SW480 (cell line): Measurements from ENCODE around the gene PLCB1.
"Not testable (repeated sequence)": the region's sequence is repeated elsewhere in the genome, so short reads cannot be mapped to it uniquely, and the experiment has no call there.

ENCODE experiments used
- DNase-seq: peaks from one replicate; pipeline ENCODE4 v3.0.0-alpha.2; 2016; ENCODE audit warnings: low spot score

The PLCB1 gene

DNA sequence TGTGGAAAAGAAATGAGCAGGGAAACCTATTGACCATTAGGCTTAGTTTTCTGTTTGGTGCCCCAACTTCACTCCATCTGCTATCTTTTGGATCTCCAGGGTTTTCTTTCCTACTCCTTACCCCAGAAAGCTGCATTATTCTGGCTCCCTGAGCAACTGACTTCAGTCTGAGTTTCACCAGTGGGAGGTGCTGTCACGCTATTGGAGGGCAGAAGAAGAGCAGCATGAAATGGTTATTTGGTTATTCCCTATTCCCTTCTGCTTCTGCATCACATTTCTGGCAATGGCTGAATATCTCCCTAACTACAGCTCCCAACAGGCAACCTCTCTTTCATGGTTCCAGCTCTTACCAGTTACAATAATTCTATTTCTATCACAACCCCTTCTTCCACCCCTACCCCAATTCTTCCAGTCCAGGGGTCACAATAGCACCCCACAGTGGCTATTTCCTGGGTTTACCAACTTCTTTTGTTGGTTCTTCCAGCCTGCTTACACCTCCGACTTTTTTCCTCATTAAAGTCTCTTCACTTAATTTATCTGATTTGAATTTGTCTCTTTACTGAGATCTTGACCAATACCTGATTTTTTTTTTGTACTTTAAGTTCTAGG is 311.5 kb downstream of the PLCB1 start:
- no peak for DNase-seq

DNA sequence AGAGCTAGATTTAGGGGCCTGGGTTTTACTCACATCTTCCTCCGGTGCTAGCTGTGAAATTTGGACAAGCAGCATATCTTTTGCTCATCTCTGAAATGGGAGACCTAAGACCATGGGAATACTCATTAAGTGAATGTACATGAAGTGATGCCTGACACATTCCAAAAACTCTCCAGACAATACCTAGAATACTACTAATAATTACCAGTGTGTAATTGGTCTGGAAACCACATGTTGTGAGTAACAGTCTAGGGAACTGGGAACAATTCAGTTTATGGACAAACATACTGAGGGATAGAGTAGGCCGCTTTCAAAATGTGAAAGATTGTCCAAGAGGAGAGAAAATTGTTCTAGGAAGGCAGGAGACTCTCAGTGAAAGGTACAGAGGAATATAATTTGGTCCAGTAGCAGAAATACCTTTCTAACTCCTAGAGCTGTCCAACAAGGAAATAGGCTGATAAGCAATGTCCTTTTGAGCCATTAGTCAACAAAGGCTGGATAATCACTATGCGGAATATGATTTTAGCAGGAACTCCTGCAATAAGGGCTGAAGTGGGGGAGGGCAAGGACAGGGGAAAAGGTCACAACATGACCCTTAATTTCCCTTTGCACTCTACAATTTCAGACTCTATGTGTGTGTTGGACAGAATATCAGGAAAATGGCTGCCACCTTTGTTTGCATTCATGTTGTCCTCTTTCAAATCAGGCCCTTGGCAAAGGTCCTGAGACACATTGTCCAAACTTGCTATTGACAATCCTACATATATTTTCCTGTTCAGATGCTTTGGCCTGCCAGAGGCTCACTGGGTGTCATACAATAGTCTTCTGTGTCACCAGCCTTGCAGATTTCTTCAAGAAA is 315.4 kb downstream of the PLCB1 start:
- no peak for DNase-seq

DNA sequence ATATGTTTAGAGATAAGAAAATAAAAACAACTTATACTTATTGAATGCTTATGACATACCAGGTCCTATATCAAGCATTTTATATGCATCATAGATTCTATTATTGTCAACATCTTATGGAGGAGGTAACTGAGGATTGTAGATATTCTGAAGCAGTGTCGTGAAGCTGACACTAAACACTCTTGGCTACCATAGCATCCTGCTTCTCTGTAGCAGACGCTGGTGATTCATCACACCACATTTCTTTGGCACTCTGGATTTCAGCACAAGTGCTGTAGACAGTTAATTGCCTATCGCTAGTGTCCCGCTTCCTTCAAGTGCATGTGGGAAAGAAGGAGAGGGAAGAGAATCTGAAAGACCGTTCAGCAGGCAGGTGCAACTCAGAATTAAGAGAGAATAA is 317.1 kb downstream of the PLCB1 start:
- DNase-seq = no peak

DNA sequence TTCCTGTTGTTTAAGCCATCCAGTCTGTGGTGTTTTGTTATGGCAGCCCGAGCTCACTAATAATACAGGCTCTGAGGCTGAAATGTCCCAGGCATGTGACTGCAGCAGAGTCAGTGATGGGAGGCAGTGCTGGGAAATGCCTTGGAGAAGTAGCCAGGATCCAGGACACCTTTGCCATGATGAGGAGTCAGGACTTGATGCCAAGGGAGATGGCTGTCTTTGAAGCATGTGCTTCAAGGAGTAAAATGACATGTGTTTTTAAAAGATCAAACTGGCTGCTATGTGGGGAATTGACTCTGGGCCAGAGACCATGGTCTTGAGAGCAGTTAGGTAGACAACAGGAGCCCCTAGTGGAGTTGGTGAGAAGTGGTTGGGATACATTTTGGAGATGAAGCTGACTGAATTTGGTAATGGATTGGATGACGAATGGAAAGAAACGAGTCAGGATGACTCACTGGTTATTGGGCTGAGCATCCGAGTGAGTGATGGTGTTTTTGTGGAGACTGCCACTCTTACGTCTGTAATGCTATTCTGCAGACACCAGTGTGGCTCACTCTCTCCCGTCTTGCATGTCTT is 322.2 kb downstream of the PLCB1 start:
- peak; percentile 57 for DNase-seq

DNA sequence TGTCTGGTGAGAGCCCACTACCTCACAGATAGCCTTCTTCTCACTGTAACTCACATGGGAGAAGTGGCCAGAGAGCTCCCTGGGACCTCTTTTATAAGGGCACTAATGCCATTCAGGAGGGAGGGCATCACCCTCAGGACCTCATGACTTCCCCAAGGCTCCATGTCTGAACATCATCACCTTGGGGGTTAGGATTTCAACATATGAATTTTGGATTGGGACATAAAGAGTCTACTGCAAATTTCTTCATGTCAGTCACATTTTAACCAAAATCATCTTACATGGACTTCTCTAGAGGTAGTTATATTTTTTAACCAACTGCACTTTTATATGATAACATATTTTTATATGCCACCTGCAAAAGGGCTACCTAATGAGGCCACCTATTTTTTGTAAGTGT is 324.7 kb downstream of the PLCB1 start:
- no peak for DNase-seq

DNA sequence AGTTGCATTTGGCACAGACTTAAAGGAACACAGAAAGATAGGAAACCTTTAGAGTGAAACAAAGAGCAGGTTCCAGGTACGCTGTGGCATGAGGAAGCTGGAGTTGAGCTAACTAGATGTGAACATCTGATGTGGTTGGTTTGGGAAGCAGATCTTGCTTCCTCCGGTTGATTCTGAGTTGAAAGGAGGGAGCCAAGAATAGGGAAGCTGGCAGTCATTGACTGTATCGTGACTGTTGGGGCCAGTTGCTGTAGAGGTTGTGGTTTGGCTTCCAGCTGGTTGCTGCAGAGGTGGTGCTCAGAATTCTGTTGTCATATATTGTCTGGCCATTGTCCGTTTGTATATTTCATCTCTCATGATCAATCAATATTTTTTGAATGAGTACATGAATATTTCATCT is 325.9 kb downstream of the PLCB1 start:
- no peak for DNase-seq

DNA sequence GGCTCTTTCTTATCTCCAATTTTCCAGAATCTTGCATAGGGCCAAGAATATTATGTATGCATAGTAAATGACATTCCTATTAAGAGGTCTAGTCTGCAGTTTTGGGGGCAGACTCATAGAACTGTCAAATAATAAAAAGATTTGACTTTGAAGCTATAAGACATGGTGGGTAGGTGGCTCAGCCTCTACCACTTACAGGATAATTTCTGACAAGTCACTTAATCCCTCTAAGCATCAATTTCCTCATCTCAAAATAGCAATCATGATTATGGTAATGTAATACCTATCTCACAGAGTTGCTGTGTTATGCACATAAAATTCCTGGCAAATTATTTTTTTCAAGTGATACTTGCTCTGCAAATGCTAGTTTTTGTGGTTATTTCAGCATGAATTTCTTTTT is 329.1 kb downstream of the PLCB1 start:
- DNase-seq = no peak

DNA sequence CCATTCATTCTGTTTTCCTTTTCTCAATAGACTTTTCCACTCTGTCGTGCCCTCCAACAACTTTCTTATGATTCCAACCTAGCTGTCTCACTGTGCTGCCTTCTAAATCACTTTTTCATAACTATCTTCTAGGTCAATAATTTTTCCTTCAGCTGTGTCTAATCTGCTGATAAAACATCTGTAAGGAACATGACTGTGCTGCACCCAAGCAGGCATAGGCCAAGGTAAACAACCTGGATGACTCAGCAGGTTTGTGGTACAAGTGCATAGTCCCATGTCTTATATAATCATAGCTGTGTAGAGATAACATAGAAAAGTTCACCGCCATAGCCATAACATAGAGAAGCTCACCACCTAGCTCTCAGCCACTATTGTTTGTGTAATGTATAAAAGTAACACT is 332.3 kb downstream of the PLCB1 start:
- DNase-seq = no peak

DNA sequence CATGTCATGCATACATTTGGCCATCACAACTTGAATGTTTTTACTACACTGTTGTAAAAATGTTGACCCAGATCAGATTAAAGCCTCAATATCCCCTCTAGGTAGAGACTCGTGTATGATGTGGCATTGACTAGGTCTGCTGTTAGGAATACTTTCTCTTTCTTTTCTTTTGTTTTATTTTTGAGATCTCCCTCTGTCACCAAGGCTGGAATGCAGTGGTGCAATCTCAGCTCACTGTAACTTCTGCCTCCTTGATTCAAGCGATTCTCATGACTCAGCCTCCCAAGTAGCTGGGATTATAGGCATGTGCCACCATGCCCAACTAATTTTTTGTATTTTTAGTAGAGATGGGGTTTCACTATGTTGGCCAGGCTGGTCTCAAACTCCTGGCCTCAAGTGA is 334.7 kb downstream of the PLCB1 start:
- not testable (repeated sequence) for DNase-seq

DNA sequence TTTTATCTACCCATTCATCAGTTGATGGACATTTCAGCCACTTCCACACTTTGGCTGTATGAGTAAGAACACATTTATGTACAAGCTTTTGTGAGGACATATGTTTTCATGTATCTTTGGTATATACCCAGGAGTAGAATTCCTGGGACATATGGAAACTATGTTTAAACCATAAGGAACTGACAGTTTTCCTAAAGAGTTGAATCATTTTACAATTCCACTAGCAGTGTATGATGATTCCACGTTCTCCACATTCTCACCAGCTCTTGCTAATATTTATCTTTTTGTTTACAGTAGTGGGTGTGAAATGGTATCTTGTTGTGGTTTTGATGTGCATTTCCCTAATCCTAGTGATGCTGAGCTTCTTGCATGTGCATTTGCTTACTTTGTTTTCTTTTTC is 338.1 kb downstream of the PLCB1 start:
- no peak for DNase-seq

DNA sequence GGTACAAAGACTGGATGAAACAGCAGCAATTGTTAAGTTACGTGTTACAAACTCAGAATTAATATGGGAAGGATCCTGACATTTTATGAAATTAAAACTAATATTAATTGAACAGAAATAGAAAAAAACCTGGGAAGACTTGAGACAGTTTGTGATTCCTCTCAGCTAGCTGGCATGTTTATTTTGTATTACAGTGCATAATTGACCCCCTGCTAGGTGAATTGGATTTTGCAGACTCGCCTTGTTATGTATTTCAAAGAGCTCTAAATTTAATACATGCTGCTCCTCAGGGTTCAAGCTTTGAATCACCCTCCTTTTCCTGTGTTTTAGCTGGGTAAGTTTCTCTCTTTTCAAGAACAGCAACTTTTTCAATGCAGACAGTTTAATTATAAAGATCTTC is 339.4 kb downstream of the PLCB1 start:
- DNase-seq = no peak

DNA sequence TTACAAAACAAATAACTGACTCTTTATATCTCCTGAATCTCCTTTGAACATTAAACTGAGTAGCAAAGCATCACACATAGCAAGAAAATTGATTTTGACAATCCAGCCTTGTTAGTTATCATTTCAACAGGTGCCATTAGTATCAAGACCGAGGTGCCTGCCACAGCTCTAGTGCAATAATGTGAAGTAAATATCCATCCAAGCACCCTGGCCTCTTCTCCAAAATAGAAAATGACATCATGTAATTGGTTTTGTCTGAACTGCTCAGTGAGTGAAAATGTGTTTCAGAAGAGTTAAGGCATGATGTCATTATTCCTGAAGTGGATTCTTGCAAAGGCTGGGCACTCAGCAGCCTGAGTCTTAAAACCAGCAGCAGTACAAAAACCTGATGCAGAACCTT is 341.4 kb downstream of the PLCB1 start:
- no peak for DNase-seq

DNA sequence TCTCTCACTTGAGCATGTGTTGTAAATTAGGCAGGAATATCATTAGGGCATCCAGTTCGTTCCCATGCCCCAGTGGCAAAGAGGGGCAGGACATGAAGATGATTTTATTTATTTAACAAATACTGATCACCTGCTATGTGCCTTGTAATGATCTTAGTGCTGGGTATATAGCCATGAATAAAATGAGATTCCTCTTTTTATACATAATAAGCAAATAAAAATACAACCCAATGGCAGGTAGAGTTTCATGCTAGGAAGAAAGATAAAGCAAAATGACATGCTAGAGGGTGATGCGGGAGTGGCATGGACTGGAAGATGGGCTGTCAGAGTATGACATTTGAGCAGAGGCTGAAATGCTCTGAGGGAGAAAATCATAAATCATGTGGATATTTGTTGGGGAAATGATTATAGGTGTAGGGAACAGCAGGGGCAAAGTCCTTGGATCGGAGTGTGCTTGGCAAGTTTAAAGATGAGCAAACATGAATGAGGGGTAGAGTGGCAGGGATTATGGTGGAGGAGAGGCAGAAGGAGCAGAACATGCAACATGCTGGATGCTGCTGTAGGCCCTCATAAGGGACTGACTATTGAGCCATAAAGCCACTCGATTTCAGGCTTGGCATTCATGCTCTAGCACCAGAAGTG is 342.1 kb downstream of the PLCB1 start:
- no peak for DNase-seq

DNA sequence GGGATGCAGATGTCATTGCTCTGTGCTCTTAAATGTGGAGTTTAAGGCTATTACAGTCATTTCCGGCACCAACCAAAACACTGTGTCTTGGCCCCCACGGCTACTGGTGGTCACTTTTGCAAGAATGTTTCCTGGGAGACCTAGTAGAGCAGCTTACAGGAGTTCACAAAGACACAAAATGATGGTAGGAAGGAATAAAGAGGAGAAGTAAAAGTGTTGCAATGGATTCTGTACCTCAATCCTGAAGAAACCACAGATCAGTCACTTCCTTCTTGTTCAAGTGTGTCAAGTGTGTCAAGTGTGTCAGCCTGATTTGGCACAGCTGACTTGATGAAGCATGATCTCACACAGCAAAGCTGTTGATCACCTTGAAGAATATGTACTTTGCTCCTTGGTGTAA is 344.0 kb downstream of the PLCB1 start:
- DNase-seq = no peak

DNA sequence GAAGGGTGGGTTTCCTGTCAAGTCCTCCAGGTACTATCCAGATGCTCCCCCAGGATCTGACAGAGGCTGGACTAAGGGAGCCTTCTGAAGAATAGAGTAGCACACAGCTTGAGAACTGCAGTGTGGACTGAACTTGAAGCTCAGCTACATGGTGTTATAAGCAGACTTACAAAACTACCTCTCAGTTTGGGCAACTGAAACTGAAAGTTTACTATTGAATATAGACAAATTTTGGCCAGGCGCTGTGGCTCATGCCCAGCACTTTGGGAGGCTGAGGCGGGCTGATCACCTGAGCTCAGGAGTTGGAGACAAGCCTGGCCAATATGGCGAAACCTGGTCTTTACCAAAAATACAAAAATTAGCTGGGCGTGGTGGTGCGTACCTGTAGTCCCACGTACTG is 348.5 kb downstream of the PLCB1 start:
- no peak for DNase-seq

DNA sequence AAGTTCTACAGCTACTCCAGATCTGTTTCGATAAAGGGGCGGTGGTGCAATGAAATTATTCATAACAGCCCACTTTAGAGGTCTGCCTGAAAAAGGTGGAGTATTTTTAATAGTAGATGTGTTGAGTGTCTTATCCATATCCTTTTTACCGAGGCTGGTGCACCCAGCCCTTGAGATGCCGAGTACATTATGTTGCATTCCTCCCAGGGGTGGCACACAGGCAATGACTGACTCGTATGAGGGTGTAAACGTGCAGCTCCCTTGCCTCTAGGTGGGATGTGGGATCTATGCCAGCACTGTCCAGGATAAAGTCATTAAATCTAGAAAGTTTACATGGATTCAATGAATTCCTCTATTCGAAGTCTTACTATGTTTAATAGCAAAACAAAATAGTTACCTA is 355.6 kb downstream of the PLCB1 start:
- no peak for DNase-seq

DNA sequence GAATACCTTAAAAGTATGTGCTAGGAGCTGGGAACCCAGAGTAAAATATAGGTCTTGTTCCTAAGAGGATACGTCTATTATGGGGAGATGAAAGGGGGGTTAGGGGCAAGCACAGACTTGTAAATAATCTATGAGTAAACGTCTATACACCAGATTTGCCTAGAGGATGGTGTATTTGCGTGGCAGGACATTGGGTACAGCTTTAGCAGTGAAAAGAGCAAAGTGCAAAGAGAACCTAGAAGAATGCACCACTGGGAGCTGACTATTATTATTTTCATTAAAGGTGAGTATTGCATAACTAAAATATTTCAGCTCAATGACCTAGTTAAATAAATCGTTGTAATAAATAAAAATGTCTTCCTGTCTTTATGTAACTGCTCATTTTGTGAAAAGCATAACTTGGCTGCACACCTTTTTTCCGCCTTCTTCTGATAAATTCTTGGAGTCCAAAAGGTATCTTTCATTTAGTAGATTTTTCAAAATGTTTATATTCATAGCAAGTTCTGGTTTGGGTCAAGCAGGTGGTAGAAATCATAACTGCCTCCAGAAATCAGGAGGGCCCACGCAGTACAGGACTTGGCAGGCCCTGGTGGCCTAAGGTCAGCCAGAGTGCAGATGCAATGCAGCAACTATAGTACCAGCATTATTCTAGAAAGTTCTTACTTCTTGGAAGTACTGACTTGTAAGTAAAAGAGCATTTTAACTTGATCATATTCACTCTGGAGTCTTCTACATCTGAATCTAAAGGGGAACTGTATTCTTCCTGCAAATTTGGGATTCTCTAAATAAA is 357.2 kb downstream of the PLCB1 start:
- no peak for DNase-seq

DNA sequence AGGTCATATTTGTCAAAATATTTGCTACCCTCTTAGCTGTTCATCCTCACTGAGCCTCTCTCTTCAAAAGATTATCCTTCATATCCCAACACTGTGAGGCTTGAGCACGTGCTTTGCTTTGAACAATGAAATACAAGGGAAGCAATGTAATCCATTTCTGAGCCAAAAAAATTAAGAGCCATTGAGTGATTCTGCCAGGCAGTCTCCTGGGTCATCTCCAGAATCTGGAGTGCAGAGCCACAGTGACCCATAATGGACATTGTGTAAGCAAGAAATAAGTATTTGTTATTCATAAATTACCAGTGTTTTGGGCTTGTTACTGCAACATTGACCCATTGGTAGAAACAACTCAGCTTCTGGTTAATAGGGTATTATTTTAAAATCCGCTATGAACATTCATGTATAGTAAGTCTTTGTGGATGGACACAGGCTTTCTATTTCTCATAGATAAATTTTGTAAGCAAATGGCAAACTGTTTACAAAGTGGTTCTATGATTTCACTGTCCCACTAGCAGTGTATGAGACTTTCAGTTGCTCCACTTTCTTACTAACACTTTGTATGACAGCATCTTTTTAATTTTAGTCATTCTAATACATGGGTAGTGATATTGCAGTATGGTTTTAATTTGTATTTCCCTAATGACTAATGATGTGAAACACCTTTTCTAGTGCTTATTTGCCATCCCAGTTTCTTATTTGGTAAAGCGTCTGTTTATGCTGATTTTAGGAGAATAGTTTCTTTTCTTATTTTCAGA is 358.2 kb downstream of the PLCB1 start:
- no peak for DNase-seq

DNA sequence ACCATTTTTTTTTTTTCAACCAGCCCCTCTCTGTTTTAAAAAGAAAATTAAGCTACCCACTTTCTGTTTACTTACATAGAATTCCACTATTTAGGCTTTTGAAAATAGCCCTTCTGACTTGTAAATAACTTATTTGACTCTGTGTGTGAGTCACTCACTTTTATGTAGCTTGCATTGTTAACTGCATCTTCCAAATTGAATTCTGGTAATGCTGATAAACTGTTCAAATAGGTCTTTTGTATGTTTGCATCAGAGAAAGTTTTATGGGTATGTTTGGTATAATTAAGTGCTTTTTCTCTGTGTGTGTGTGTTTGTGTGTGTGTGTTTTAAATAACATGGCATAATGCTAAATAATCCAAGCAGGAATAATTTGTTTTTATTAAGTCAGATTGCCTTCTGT is 360.1 kb downstream of the PLCB1 start:
- no peak for DNase-seq

DNA sequence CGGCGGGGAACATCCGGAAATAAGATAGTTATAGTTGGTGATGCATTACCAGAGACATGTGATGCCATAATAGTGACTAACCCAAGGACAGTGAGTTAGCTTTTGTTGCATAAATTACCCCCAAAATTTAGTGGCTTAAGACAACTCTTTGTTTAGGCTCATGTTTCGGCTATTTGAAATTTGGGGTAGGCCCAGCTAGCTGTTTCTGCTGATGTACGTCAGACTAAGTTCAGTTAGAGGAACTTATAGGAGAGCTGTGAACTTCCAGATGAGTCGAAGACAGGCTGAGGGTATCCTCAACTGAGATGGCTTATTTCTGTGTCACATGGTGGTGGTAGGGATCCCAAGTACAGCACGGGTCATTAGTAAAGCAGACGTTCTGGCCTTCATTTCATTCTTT is 366.5 kb downstream of the PLCB1 start:
- no peak for DNase-seq

DNA sequence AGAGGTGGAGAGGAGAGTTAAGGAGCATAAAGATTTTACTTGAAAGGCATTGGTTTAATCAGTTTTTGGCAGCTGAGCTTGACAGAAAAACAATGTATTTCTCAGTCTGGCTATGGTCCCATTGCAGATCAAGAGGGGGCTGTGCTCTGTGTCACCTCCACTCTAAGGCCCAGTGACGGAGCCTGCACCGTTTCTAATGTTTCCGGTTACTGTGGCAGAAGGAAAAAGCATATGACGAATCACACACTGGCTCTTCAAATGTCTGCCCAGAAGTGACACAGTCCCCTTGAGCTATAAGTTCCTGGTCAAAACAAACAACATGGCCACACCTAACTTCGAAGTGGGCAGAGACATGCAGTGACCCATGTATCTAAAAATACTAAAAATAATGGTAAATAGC is 372.0 kb downstream of the PLCB1 start:
- DNase-seq = no peak
